ENCODE measurements around the gene PLOD2. TPM values are rescaled to one million over a fixed set of nuclear protein-coding genes. Genes with fewer than 3 reads are reported as not detected.
A peak's percentile ranks its signal among the peaks of the same experiment; 100 is the strongest.

PLOD2 gene
- polyA plus RNA-seq, 1 experiment: 33.2 TPM

- Histone ChIP-seq H3K4me3 (ENCODE audit: low read depth, low read length) (no peak overlapping the region), H3K36me3 (ENCODE audit: control insufficient read depth, insufficient read depth, low read length) (no peaks in the 10 kb centered on the region), H3K27me3 (ENCODE audit: control insufficient read depth, insufficient read depth, low read length) (no peaks in the 10 kb centered on the region)
- ChIA-PET POLR2A (interaction anchor here (1.0 kb wide), 1 partner anchor 10 kb away, joined by 3 read pairs; no protein-coding TSS in a partner anchor), CTCF (interaction anchor here (0.6 to 2.0 kb wide), 6 partner anchors 9 to 101 kb away, joined by 3 to 13 read pairs (median 3); no protein-coding TSS in a partner anchor)
- DNase-seq (ENCODE audit: low read depth): no peak
- no peak for TF ChIP-seq CTCF (IDR thresholded peaks at IDR 0.05; ENCODE audit: insufficient read depth, low read depth, low read length)
Observed at GRCh38 chr3:146166826-146167225, 5.8 kb upstream of the PLOD2 start.

GRCh38 chr3:146166415-146166821 lies 5.4 kb upstream of the PLOD2 start:
- Histone ChIP-seq H3K4me3 (ENCODE audit: low read depth, low read length) (no peak overlapping the region), H3K36me3 (ENCODE audit: control insufficient read depth, insufficient read depth, low read length) (no peaks in the 10 kb centered on the region), H3K27me3 (ENCODE audit: control insufficient read depth, insufficient read depth, low read length) (no peaks in the 10 kb centered on the region)
- ChIA-PET POLR2A (interaction anchor here (1.0 kb wide), 1 partner anchor 11 kb away, joined by 3 read pairs; no protein-coding TSS in a partner anchor), CTCF (interaction anchor here (0.7 to 2.0 kb wide), 6 partner anchors 8 to 100 kb away, joined by 3 to 13 read pairs (median 4); no protein-coding TSS in a partner anchor)
- TF ChIP-seq CTCF (IDR thresholded peaks at IDR 0.05; ENCODE audit: insufficient read depth, low read depth, low read length): no peak
- DNase-seq (ENCODE audit: low read depth): peak; percentile 58

GRCh38 chr3:146165877-146166276 lies 4.9 kb upstream of the PLOD2 start:
- CTCF ChIA-PET: interaction anchor here (0.7 to 2.0 kb wide), 7 partner anchors 8 to 100 kb away, joined by 3 to 13 read pairs (median 4); no protein-coding TSS in a partner anchor
- H3K4me3 ChIP-seq (ENCODE audit: low read depth, low read length): no peak overlapping the region

GRCh38 chr3:146164971-146165769 lies 4.2 kb upstream of the PLOD2 start:
- Histone ChIP-seq H3K27me3 (ENCODE audit: control insufficient read depth, insufficient read depth, low read length) (no peaks in the 10 kb centered on the region), H3K36me3 (ENCODE audit: control insufficient read depth, insufficient read depth, low read length) (no peaks in the 10 kb centered on the region), H3K4me3 (ENCODE audit: low read depth, low read length) (no peak overlapping the region)
- POLR2A ChIA-PET: no interaction called here
- CTCF ChIA-PET: interaction anchor here (1.0 to 1.9 kb wide), 2 partner anchors 12 to 26 kb away, joined by 4 to 5 read pairs; no protein-coding TSS in a partner anchor
- TF ChIP-seq CTCF (IDR thresholded peaks at IDR 0.05; ENCODE audit: insufficient read depth, low read depth, low read length): no peak
- peak; percentile 38 for DNase-seq (ENCODE audit: low read depth)

More at GRCh38 chr3:146165877-146166276, 4.9 kb upstream of the PLOD2 start:
- Histone ChIP-seq H3K36me3 (ENCODE audit: control insufficient read depth, insufficient read depth, low read length) (no peaks in the 10 kb centered on the region), H3K27me3 (ENCODE audit: control insufficient read depth, insufficient read depth, low read length) (no peaks in the 10 kb centered on the region)
- TF ChIP-seq CTCF (IDR thresholded peaks at IDR 0.05; ENCODE audit: insufficient read depth, low read depth, low read length): no peak
- POLR2A ChIA-PET: interaction anchor here (1.0 kb wide), 1 partner anchor 11 kb away, joined by 3 read pairs; no protein-coding TSS in a partner anchor
- no peak for DNase-seq (ENCODE audit: low read depth)

GRCh38 chr3:146164506-146164905 lies 3.5 kb upstream of the PLOD2 start:
- ChIA-PET POLR2A (no interaction called here), CTCF (interaction anchor here (0.9 kb wide), 1 partner anchor 90 kb away, joined by 5 read pairs; no protein-coding TSS in a partner anchor)
- Histone ChIP-seq H3K27me3 (ENCODE audit: control insufficient read depth, insufficient read depth, low read length) (no peaks in the 10 kb centered on the region), H3K4me3 (ENCODE audit: low read depth, low read length) (no peak overlapping the region), H3K36me3 (ENCODE audit: control insufficient read depth, insufficient read depth, low read length) (no peaks in the 10 kb centered on the region)
- TF ChIP-seq CTCF (IDR thresholded peaks at IDR 0.05; ENCODE audit: insufficient read depth, low read depth, low read length): no peak
- DNase-seq (ENCODE audit: low read depth): no peak
